NCI-H2196 (cell line): ENCODE measurements around the gene RAET1E.
"Not testable (repeated sequence)": the region's sequence is repeated elsewhere in the genome, so short reads cannot be mapped to it uniquely, and the experiment has no call there.

Source experiments
- DNase-seq: peaks from one replicate; lab custom pipeline; 2025; ENCODE audit not compliant: unreplicated experiment; lab: John Stamatoyannopoulos, UW

Gene RAET1E

DNA sequence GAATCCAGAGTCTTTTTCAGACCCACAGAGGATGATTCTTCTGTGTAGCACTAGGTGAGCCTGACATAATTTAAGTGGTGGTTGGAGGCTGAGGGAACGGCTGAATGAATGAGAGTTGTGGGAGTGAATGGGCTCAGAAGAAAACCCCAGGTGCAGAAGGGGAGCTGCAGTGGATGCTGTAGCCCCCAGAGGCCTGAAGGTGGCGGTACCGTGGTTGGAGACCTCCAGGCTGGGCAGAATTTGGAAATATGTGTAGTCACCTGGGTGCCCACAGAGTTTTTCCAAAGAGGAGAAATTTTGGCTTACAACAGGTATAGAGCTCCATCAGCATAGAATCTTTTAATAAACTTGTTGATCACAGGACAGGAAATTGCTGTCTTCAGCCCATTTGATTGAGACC is 31.5 kb upstream of the RAET1E start:
- no peak for DNase-seq

DNA sequence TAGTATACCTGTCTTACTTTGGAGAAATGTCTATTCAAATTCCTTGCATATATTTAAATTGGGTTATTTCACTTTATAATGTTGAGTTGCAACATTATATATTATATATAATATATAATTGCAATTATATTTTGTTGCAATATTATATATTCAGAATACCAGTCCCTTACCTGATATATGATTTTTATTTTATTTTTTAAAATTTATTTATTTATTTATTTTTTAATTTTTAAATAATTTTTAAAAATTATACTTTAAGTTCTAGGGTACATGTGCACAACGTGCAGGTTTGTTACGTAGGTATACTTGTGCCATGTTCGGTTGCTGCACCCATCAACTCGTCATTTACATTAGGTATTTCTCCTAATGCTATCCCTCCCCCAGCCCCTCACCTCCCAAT is 29.1 kb upstream of the RAET1E start:
- DNase-seq, result not testable (repeated sequence)

DNA sequence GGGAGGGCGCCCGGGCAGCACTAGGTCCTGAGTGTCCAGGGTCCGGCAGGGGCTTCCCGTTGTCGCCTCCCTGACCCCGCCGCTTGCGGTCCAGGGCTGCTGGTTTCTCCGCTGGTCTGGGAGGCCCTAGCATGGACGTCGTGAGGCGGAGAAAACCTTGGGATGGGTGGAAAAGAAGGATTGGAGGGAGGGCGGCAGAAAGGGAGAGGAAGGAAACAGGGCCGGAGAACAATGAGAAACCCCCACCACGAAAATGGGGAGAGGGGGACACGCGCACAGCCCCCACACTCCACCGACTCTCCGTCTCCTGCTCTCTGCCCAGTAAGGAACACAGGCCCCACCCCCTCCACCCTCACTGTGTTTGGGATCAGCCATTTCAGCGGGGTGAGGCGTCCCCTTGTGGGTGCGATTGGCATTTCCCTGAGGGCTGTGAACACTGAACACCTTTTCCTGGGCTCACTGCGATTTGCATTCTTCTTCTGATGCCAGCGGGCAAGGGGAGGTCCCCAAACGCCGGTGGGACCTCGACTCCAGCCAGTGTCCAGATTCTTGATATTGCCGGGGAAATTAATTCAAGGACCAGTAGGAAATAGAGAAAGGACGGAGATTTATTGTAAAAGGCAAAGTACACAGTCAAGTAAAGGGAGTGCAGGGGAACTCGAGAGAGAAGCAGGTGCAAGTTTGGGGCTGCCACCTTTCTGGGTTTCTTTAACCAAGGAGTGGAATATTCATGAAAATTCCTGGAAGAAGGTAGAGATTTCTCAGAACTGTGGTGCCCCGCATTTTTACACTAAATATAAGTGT is 28.3 kb upstream of the RAET1E start:
- peak; percentile 77 for DNase-seq

DNA sequence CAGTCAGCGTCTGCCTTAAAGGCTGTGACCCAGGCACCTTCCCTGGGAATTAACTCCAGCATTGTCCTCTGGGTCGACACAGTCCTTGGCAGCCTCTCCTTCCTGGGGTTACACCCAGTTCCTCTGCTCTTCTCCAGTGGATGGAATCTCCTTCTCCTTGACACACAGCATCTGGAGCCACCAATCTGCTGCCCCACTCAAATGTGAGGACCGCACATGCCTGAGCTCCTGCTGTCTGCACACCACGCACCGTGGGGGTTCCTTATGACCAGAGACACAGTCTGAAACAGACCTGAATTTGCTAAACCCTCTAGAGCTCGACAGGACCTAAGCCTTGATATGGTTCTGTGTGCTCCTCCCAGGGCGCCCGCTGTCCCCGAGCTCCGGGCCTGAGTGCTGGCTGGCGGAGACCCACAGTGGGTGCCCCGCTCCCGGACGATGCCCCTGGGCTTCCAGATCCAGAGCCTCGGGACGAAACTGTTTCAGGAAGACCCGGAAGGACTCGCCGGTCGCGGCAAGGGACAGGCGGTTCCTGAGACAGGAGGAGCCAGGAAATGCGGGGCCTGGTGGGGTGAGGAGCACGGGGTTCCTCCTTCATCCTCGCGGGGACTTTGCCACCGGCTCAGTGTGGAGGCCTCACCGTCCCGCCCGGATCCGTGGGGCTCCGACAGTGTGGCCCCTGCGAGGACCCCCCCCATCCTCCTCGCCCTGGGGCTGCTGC is 27.5 kb upstream of the RAET1E start:
- no peak for DNase-seq

DNA sequence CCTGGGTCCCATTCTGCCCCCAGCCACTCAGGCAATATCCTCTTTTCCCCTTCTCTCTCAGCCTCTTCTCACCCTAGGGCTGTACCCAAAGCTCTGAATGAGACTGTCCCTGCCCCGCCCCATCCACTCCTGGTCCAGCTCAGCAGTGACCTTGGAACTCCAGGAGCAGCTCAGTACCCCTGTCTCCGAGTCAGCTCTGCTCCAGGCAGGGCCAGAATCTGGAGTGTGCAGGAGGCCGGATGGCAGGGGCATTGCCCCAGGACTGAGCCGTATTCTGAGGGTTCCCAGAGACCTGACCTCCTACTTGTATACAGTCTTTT is 27.0 kb upstream of the RAET1E start:
- no peak for DNase-seq

DNA sequence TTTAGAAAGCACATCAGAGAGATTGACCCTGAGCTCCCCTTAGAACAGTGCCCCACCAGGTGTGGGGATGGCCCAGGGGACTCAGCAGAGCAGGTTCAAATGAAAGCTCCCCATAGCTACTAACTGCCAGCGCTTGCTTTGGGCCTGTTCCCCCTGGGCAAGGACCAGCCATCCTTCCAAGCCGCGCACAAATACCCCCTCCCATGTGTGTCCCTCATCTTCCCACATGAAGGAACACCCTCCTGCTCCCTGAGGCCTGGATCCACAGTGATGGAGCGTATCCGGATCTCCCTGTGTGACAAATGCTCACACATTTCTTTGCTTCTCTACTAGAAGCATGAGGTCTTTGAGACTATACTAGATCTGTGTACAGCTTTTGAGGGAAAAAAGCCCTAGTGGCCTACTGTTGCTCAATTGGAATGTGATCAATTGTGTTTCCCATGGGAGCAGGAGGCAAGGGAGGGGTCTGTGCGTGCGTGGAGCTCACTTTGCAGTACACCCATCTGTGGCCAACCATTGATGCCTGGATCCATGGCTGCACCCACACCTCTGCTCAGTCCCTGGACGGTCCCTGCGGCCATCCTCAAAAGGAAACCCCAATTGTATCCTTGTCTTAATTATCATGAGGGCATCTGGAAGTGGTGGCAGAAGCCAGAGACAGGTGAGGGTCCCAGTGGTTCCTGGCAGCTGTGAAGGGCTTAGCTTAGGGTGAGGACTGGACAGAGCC is 26.5 kb upstream of the RAET1E start:
- no peak for DNase-seq

DNA sequence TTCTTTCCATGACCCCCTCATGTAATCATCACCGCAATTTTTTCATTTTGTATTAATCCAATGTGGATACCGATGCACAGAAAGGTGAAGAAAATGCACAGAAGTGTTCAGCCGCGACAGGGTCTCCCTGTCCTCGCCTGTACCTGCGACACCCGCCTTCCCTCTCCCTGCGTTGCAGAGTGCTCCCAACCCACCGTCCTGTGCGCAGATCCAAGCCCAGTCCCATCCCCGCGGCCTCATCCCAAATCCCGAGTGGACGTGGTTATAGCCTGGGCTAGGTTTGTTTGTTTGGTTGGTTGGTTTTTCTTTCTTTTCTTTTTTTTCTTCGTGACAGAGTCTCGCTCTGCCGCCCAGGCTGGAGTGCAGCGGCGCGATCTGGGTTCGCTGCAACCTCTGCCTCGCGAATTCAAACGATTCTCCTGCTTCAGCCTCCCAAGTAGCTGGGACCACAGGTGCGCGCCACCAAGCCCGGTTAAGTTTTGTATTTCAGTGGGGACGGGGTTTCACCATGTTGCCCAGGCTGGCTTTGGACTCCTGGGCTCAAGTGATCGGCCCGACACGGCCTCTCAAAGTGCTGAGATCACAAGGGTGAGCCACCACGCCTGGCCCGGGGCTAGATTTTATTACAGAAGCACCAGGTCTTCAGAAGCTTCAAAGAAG is 25.5 kb upstream of the RAET1E start:
- DNase-seq, result no peak

DNA sequence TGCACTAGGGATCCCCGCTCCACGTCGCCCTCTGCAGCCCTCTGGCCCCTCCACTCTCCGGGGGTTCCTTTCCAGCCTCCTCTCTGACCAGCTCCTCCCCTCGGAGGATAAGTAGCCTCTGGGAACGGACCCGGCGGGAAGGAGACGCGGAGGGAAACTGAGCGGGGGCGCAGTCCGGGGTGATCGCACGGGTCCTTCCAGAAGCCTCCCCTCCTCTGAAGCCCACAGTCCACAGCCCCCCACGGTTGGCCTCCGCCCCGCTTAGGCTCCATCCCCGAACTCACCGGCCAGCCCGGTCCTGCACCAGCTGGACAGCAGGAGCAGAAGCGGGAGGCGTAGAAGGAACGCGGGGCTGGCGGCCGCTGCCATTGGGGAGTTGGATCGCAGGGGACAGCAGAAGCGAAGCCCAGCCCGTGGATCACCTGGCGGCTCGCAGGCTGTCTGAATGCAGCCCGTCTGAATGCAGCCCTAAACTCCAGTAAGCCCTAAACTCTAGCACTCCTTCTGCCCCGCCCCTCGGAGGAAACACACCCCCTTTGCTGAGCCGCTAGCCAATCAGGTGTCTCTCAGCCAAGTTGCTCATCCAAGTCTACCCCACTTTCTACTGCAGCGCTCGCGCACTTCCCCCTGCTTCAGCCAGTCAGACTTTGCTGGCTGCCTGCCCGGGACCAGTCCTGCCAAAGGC is 24.9 kb upstream of the RAET1E start, which contains the start of gene RAET1G:
TSS of gene RAET1G (minus strand) at position 480 of the 685 bp plus-strand sequence. CDS start at position 369, 111 bp downstream.
- peak; percentile 59 for DNase-seq

DNA sequence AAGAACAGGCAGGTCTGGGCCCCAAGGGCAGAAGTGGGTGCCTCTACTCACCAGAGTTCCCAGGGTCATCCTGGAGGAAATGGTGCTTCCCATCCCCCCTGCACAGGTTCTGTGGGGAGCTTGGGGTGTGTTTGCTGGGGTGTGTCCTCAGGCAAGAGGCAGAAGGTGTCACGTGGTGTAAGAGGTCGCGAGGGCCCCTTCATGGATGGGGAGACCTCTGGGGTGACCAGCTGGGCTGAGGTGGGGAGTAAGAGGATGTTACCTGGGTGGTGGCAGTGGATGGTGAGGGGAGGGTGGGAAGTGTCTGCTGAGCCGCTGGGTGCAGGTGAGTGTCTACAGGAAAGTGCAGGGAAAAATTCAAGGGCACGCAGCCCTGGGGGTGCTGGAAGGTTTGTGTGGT is 24.2 kb upstream of the RAET1E start:
- DNase-seq, result not testable (repeated sequence)

DNA sequence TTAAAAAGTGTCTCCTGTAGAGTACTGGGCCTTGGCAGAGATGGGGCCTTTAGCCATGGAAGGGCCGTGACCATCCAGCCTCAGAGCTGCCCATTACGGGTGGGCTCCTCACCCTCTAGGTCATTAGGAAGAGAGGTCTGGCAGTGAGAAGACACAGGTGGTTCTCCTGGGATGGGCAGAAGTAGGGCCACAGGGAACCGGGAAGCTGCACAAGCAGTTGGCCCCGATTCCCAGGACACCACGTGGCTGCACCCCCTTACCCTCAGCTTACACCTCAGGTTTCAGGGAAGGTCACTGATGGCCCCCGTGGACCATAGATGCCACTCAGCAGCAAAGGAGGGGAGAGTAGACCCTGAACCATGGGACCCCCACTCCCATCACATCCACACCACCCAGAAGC is 23.4 kb upstream of the RAET1E start:
- no peak for DNase-seq

DNA sequence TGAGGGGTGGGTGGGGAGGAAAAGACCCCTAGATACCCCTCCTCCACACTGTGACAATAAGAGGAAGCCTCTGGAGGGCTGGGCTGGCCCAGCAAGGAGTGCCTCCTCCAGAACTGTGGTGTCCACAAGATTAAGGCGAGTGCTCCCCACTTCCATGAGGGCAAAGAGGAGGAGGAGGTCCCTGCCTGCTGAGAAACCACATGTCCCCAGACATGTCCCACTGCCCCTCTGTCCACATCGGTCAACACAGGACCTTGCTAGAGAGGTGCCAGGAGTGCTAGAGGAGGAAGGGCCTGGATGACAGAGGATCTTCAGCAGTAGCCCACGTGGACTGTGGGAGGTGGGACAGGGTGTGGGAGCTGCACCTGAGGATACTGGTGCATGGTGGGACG is 21.9 kb upstream of the RAET1E start:
- DNase-seq, result no peak

DNA sequence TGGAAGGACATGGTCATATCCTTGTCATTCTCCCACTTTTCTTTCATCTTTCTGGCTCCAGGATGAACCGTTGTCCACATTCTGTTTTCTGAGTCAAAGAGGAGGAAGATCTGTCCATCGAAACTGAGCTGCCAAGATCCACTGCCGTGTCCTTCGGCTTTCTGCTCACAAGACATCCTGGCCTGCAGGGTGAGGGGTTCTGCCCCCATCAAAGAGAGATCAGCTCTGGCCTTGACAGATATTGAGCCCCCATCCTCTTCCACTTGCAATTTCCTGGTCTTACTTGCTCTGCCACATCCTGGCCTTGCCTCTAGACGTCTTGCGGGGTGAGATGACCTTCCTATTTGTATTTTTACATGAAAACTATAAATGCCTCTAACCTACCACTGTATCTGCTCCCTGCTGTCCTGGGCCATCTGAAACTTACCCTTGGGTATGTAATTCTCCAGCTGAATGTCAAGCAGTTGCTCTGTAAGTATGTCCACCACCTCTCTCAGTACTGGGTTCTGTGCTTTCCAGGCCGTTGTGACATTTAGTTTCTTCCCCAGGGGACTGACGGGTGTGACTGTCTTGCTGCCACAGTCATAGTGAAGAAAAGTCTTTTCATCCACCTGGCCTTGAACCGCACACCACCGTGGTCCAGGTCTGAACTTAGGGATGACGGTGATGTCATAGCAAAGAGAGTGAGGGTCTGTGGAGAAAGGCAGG is 21.4 kb upstream of the RAET1E start:
- DNase-seq, result not testable (repeated sequence)

DNA sequence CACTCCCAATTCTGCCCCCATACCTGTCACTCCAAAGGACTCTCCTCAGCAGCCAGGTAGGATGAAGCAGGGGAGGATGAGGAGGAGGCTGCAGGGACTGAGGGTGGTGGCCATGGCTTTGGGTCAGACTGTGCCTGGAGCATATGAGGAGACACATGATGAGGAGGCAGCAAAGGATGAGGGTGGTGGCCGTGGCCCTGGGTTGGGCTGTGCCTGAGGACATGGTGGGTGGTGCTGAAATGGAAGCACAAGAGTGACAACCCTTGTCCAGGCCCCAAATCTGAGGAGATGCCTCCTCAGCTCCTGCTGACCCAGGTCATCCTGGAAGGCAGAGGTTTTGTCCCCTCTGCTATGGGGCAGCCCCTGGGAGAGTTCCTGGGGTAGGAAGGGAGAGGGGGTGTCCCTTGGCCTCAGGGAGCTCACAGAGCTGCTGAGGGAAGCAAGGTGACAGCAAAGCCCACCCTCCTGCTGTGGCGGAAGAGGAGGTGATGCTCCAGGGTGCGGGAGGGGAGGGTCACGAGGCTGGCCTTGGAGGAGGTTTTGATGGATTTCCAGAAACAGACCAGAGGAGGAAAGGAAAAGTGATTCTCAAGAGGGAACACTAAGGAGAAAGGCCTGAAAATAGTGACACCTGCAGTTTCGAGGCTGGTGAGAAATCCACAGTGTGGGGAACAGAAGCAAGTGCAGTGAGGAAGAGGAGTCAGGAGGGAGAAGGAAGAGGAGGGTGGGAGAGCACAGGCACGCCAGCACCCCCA is 20.4 kb upstream of the RAET1E start:
- no peak for DNase-seq

DNA sequence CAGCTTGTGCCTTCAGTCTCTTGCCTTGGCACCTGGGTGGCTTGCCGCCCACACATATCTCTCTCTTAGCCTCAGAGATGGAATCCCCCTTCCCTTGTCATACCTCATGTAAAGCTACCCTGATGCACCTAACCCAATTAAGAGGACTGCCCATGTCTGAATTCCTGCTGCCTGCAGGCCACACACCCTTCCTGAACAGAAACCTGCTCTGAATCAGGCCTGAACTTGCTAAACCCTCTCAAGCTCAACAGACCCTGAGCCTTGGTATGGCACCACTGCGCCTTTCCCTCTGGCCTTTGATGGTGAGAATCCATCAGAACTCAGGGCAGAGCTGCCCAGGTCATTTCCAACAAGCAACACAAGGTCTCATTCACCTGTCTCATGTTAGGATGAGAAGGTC is 19.8 kb upstream of the RAET1E start:
- no peak for DNase-seq

DNA sequence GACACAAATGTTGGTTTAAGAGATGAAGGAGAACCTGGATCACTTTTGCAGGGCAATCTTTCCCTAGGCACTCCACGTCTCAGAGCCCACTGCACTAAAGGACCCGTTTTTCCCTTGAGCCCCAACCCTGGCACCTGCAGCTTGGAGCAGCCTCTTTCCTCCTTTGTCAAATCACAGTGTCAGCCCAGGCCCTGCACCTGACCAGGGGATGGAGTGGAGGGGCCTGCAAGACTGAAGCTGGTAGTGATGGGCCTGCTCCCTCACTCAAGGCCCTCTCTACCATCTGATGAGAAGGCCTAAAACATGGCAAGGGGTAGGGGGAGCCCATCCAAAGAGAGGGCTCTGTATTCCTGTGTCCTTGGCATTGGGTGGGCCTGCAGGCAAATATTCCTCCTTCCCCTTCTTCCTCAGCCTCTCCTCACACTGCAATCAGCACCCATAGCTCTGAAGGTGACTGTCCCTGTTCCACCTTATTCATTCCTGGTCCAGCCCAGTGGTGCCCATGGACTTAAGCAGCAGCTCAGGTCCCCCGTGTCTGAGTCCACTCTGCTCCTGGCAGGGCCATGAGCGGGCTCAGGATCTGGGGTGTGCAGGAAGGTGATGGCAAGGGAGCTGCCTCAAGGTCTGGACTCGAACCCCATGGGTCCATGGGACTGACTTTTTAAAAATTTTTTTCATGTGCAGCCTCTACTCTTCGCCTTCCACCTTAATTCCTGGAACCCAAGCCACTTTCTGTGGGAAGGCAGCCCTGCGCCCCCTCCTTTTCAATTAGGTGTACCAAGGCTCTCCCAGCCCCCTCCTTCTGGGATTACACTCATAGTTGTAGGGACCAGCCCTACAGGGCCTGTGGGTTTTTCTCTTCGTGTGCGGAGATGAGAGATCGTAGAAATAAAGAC is 18.3 kb upstream of the RAET1E start:
- no peak for DNase-seq

DNA sequence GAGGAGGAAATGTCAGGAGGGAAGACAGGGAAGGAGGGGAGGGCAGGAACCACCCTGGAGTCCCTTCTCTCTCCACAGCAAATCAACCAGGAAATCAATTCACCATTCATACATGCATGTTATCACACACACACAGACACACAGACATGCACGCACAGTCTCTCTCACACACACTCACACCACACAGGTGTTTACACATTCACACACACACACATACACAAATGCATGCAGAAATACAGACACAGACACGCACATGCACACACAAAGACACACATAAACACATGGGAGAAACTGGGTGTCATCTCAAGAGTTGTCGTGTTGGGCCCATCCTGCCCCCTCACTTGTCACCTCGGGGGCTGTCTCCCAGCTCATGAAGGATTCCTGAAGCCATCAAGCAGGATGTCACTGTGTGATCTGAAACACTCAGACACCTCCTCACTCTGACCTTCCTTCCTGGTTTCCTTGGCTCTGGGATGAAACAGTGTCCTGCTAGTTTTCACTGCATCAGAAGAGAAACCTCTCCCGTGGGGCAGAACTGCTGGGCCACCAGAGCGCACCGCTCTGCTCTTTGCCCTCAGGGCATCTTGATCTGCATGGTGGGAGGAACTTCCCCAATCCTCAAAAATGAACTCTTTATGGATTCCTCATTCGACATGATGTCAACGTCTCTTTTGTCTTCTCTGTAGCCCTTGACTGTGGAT is 15.8 kb upstream of the RAET1E start:
- no peak for DNase-seq

DNA sequence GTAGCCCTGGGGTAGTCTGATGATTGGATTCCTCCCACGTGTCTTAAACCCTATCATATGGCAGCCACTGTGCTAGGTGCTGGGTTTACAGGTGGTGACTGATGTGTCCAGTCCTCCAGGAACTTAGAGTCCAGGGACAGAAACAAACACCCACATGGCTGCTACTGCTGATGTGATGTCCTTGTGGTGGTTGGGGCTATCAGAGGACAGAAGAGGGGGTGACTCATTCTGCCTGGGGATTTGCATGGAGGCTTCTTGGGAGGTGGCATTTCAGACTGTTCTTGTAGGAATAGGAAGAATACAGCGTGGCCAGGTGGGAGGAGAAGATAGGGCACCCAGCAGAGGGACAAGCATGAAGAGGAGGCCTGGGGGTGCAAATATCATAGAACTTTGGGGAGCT is 15.2 kb upstream of the RAET1E start:
- DNase-seq, result no peak

DNA sequence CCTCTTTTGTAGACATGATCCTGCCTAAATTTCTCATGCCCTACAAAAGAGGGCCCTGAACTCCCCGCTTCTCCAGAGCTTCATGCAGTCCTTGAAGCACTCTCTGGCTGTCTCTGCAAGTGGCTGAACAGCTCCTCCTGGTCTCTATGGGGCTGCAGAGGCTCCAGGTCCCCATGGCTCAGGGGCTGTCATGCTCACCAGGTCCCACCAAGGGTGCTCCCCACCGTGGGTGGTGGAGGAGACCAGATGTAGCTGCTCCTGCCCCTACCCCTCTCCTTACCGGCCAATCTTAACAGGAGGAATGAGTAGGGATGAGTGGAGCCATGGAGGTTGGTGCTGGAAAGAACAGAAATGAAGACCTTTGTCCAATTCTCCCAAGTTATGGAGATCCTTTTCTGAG is 14.8 kb upstream of the RAET1E start:
- DNase-seq, result not testable (repeated sequence)
